Measurements from ENCODE around the gene SLC13A3. TPM values are rescaled to one million over a fixed set of nuclear protein-coding genes. Genes with fewer than 3 reads are reported as not detected.

SLC13A3 gene
- total RNA-seq, 1 donor from 2014 or later = 1.6 TPM

- TF ChIP-seq CTCF (conservative IDR thresholded peaks at IDR 0.05; ENCODE audit: low read depth, low read length) = no peak
- no peak for DNase-seq (ENCODE audit: low read depth)
- no peak overlapping the region for H3K4me3 ChIP-seq (ENCODE audit: low read depth, low read length)
Observed at GRCh38 chr20:46646659-46647380, 4.4 kb downstream of the SLC13A3 start.

GRCh38 chr20:46646122-46646521 is 5.1 kb downstream of the SLC13A3 start:
- TF ChIP-seq CTCF (conservative IDR thresholded peaks at IDR 0.05; ENCODE audit: low read depth, low read length) = no peak
- no peak overlapping the region for H3K4me3 ChIP-seq (ENCODE audit: low read depth, low read length)
- no peak for DNase-seq (ENCODE audit: low read depth)

GRCh38 chr20:46644733-46645132 is 6.5 kb downstream of the SLC13A3 start:
- TF ChIP-seq CTCF (conservative IDR thresholded peaks at IDR 0.05; ENCODE audit: low read depth, low read length) = no peak

GRCh38 chr20:46644160-46644559 is 7.1 kb downstream of the SLC13A3 start:
- DNase-seq (ENCODE audit: low read depth) = no peak
- no peak for TF ChIP-seq CTCF (conservative IDR thresholded peaks at IDR 0.05; ENCODE audit: low read depth, low read length)
- no peak overlapping the region for H3K4me3 ChIP-seq (ENCODE audit: low read depth, low read length)

More at GRCh38 chr20:46644733-46645132, 6.5 kb downstream of the SLC13A3 start:
- no peak overlapping the region for H3K4me3 ChIP-seq (ENCODE audit: low read depth, low read length)
- DNase-seq (ENCODE audit: low read depth) = no peak

- H3K4me3 ChIP-seq (ENCODE audit: low read depth, low read length) = no peak overlapping the region
- no peak for TF ChIP-seq CTCF (conservative IDR thresholded peaks at IDR 0.05; ENCODE audit: low read depth, low read length)
- no peak for DNase-seq (ENCODE audit: low read depth)
Observed at GRCh38 chr20:46642969-46643343, 8.3 kb downstream of the SLC13A3 start.

- TF ChIP-seq CTCF (conservative IDR thresholded peaks at IDR 0.05; ENCODE audit: low read depth, low read length) = no peak
- DNase-seq (ENCODE audit: low read depth) = no peak
- no peak overlapping the region for H3K4me3 ChIP-seq (ENCODE audit: low read depth, low read length)
Observed at GRCh38 chr20:46642265-46642968, 8.8 kb downstream of the SLC13A3 start.
